AG09319 (cell line): ENCODE measurements around the gene TMEM131L.
"Not testable (repeated sequence)": the region's sequence is repeated elsewhere in the genome, so short reads cannot be mapped to it uniquely, and the experiment has no call there.

Experiments
- DNase-seq: peaks from one replicate; pipeline ENCODE4 v3.0.0-alpha.2; 2010; ENCODE audit warnings: low read depth; ENCODE audit errors: extremely low read depth
- TF ChIP-seq, protein P1 (sequence below): IDR thresholded peaks from 2 replicates; pipeline ENCODE4 v1.5.1; 2011; ENCODE audit warnings: low read depth, mild to moderate bottlenecking, inconsistent platforms, low read length, moderate library complexity

Gene TMEM131L

GRCh38 chr4:153450544-153450917 lies 15.6 kb upstream of the TMEM131L start:
- TF ChIP-seq, protein P1, sequence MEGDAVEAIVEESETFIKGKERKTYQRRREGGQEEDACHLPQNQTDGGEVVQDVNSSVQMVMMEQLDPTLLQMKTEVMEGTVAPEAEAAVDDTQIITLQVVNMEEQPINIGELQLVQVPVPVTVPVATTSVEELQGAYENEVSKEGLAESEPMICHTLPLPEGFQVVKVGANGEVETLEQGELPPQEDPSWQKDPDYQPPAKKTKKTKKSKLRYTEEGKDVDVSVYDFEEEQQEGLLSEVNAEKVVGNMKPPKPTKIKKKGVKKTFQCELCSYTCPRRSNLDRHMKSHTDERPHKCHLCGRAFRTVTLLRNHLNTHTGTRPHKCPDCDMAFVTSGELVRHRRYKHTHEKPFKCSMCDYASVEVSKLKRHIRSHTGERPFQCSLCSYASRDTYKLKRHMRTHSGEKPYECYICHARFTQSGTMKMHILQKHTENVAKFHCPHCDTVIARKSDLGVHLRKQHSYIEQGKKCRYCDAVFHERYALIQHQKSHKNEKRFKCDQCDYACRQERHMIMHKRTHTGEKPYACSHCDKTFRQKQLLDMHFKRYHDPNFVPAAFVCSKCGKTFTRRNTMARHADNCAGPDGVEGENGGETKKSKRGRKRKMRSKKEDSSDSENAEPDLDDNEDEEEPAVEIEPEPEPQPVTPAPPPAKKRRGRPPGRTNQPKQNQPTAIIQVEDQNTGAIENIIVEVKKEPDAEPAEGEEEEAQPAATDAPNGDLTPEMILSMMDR: no peak
- no peak for DNase-seq

DNA sequence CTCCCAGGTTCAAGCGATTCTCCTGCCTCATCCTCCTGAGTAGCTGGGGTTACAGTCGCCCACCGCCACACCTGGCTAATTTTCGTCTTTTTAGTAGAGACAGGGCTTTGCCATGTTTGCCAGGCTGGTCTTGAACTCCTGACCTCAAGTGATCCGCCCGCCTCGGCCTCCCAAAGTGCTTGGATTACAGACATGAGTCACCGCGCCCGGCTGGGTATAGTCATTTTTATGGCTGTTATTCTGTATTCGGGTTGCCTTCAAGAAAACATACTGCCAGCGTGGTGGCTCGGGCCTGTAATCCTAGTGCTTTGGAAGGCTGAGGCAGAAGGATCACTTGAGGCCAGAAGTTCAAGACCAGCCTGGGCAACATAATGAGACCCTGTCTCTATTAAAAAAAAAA lies 15.0 kb upstream of the TMEM131L start:
- not testable (repeated sequence) for DNase-seq

DNA sequence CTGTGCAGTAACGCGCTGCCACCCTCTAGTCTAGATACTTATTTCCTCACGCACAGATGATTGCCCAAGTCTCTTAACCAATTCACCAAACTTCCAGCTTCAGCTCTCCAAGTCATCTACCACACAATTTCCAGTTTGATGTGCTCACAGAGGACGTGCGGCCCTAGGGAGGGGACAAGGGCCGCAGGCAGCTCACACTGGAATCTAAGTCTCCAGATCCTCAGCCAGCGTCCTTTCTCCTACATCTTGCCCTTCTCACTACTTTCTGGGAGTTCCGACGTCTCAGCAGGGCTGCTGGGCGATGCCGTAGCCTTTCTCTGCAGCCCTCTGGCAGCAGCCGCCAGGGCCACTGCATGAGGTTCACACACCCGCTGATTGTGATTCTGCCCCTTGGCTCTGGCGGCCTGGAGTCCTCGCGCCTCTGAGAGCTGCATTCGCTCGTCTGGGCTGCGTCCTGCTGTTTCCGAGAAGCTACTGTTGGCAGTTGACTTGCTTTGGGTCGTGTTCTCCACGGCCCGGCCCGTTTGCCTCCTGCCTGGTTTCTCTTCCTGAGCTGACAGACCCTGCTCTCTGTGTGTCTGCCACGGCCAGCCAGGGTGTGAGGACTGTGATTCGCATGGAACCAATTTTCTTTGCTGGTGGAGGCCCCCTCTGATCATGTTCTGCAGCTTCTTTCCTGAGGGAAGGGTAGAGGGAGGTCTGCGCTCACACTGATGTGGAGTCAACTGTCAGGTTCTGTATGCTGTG lies 14.1 kb upstream of the TMEM131L start:
- TF ChIP-seq, protein P1: no peak
- DNase-seq: no peak

DNA sequence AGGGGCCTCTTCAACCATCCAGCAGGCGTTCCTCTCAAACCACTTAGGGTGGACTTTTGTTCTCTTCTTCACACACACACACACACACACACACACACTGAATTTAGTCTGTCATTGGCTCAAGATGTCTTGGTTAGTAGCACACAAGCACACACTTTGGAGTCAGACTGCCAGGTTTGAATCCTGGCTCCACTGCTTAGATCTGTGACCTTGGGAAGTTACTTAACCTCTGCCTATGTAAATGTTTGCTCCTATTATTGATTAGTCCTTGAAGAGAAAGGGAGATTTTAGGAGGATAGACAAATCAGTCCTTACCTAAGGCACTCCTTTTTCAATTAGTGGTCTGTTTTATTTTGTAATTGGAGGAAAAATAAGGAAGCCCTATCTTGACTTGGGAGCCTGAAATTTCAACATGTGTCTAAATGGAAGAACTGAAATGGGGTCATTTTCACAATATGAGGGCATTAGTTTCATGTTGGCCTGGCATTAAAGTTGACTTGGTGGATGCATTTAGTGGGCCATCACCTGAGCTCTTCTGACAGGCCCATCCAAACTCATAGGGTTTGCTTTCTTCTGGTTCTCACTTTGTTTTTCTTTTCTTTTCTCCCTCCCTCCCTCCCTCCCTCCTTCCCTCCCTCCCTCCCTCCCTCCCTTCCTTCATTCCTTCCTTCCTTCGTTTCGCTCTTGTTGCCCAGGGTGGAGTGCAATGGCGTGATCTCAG lies 13.3 kb upstream of the TMEM131L start:
- DNase-seq: no peak
- TF ChIP-seq, protein P1: no peak

GRCh38 chr4:153453402-153453801 lies 12.8 kb upstream of the TMEM131L start:
- TF ChIP-seq, protein P1: no peak
- no peak for DNase-seq

DNA sequence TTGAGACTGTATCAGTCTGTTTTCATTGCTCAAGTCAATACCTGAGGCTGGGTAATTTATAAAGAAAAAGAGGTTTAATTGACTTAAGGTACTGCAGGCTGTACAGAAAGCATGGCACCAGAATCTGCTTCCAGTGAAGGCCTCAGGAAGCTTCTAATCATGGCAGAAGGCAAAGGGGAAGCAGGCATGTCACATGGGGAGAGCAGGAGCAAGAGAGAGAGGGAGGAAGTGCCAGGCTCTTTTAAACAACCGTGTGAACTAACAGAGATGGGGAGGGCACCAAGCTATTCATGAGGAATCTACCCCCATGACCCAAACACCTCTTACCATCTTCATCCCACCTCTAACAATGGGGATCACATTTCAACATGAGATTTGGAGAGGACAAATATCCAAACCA lies 7.2 kb upstream of the TMEM131L start:
- TF ChIP-seq, protein P1: no peak

DNA sequence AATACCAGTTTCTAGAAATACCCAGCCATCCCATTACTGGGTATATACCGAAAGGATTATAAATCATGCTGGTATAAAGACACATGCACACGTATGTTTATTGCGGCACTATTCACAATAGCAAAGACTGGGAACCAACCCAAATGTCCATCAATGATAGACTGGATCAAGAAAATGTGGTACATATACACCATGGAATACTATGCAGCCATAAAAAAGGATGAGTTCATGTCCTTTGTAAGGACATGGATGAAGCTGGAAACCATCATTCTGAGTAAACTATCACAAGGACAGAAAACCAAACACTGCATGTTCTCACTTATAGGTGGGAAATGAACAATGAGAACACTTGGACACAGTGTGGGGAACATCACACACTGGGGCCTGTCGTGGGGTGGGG lies 4.6 kb upstream of the TMEM131L start:
- not testable (repeated sequence) for DNase-seq

More for the DNA sequence above, 7.2 kb upstream of the TMEM131L start:
- DNase-seq: no peak

DNA sequence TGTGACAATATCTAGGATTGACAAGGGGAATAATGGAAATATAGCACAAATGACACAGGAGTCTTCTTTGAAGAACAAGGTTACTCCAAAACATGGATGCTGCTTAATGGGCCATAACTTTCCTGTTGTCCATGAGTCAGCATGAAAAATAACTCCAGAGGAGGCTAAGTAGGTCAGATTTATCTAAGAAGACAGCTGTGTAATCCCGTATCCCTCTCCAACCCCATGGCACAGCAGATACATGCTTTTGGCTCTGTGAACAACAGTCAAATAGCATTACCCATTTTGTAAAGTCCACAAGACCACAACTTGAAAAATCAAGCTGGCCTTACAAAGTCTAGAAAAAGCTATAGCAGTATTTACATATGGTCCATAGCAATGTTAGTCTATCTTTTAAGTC lies 2.1 kb upstream of the TMEM131L start:
- TF ChIP-seq, protein P1: no peak

More for the DNA sequence above, 2.1 kb upstream of the TMEM131L start:
- no peak for DNase-seq
